ENCODE data around the gene LILRA5.
A peak's percentile ranks its signal among the peaks of the same experiment; 100 is the strongest.
"Not testable (repeated sequence)": the region's sequence is repeated elsewhere in the genome, so short reads cannot be mapped to it uniquely, and the experiment has no call there.

The LILRA5 gene

GRCh38 chr19:54309811-54310210 lies 3.2 kb downstream of the LILRA5 start:
- intact Hi-C loops (cut with DNase I), result no loop called here
- peak in 1 of 10 donors; percentile 39 for DNase-seq

- DNase-seq, result no peak
- intact Hi-C loops (cut with DNase I), result no loop called here
Observed at GRCh38 chr19:54307389-54308020, 5.5 kb downstream of the LILRA5 start.

- intact Hi-C loops (cut with DNase I), result no loop called here
- no peak for DNase-seq
Observed at GRCh38 chr19:54305141-54305540, 7.8 kb downstream of the LILRA5 start.

- DNase-seq, result no peak
Observed at GRCh38 chr19:54302257-54302656, 10.7 kb downstream of the LILRA5 start.

GRCh38 chr19:54299515-54299914 lies 13.5 kb downstream of the LILRA5 start:
- no peak for DNase-seq
- intact Hi-C loops (cut with DNase I), result no loop called here

More at GRCh38 chr19:54302257-54302656, 10.7 kb downstream of the LILRA5 start:
- intact Hi-C loops (cut with DNase I), result no loop called here

- intact Hi-C loops (cut with DNase I), result no loop called here
- DNase-seq, result no peak
Observed at GRCh38 chr19:54299126-54299498, 13.9 kb downstream of the LILRA5 start.

GRCh38 chr19:54298357-54299125 lies 14.4 kb downstream of the LILRA5 start:
- intact Hi-C loops (cut with DNase I), result no loop called here
- no peak for DNase-seq

- no peak for DNase-seq
- intact Hi-C loops (cut with DNase I), result no loop called here
Observed at GRCh38 chr19:54297759-54298305, 15.1 kb downstream of the LILRA5 start.

GRCh38 chr19:54294539-54294938 lies 18.4 kb downstream of the LILRA5 start:
- DNase-seq, result no peak
- intact Hi-C loops (cut with DNase I), result no loop called here

- intact Hi-C loops (cut with DNase I); DNase-seq: not testable (repeated sequence)
Observed at GRCh38 chr19:54289160-54289559, 23.8 kb downstream of the LILRA5 start.

GRCh38 chr19:54287456-54287855 lies 25.5 kb downstream of the LILRA5 start:
- no peak for DNase-seq
- intact Hi-C loops (cut with DNase I), result no loop called here

- DNase-seq; intact Hi-C loops (cut with DNase I): not testable (repeated sequence)
Observed at GRCh38 chr19:54286283-54286682, 26.7 kb downstream of the LILRA5 start.

GRCh38 chr19:54285427-54286056 lies 27.4 kb downstream of the LILRA5 start:
- DNase-seq; intact Hi-C loops (cut with DNase I): not testable (repeated sequence)

GRCh38 chr19:54282686-54283470 lies 30.1 kb downstream of the LILRA5 start:
- no peak for DNase-seq
- intact Hi-C loops (cut with DNase I), result no loop called here

- intact Hi-C loops (cut with DNase I); DNase-seq: not testable (repeated sequence)
Observed at GRCh38 chr19:54281729-54282075, 31.3 kb downstream of the LILRA5 start.

- DNase-seq, result no peak
- intact Hi-C loops (cut with DNase I), result no loop called here
Observed at GRCh38 chr19:54281007-54281728, 31.8 kb downstream of the LILRA5 start, which contains the start of gene LILRB2. Gene LILRB2, minus strand, starts transcription at chr19:54281110. Its CDS starts 614 bp downstream, at chr19:54280496.

GRCh38 chr19:54280441-54280840 lies 32.5 kb downstream of the LILRA5 start:
- intact Hi-C loops (cut with DNase I); DNase-seq: not testable (repeated sequence)

- DNase-seq; intact Hi-C loops (cut with DNase I): not testable (repeated sequence)
Observed at GRCh38 chr19:54280025-54280424, 32.9 kb downstream of the LILRA5 start.

- DNase-seq, result no peak
- intact Hi-C loops (cut with DNase I), result no loop called here
Observed at GRCh38 chr19:54279406-54279962, 33.5 kb downstream of the LILRA5 start.
